ENCODE data around the gene KRTAP2-2. TPM values are rescaled to one million over a fixed set of nuclear protein-coding genes. Genes with fewer than 3 reads are reported as not detected.
"Not testable (repeated sequence)": the region's sequence is repeated elsewhere in the genome, so short reads cannot be mapped to it uniquely, and the experiment has no call there.

The KRTAP2-2 gene
- total and polyA plus RNA-seq, 2 of the 13 experiments (the other 11 are each of a cell fraction or from before 2014, with no cell fraction given) = not detected

GRCh38 chr17:41057547-41057946 is 2.5 kb upstream of the KRTAP2-2 start:
- Histone ChIP-seq H3K36me3 (replicated peaks in 1 of 2; ENCODE audit: control insufficient read depth in 1 of 2, insufficient read depth in 2 of 2, low read length in 2 of 2) (no peaks in the 10 kb centered on the region), H3K27ac (ENCODE audit: extremely low read length, insufficient read depth, low read length) (no peak overlapping the region), H3K4me3 (replicated peaks in 1 of 3; ENCODE audit: insufficient read depth in 1 of 3, low read depth in 2 of 3, low read length in 3 of 3) (no peak overlapping the region), H3K9ac (ENCODE audit: insufficient read depth, low read depth, low read length) (no peak overlapping the region), H3K79me2 (ENCODE audit: insufficient read depth, low read length) (no peaks in the 10 kb centered on the region), H3K4me2 (ENCODE audit: low read depth, low read length) (no peak overlapping the region), H3K27me3 (ENCODE audit: control insufficient read depth in 1 of 2, insufficient read depth in 2 of 2, low read length in 2 of 2) (no peaks in the 10 kb centered on the region), H4K20me1 (ENCODE audit: insufficient read depth, low read length) (no peaks in the 10 kb centered on the region), H3K4me1 (ENCODE audit: insufficient read depth, low read length) (peaks cover 44% of the 10 kb centered on the region), H2AFZ (ENCODE audit: low read length) (no peak overlapping the region), H3K9me3 (ENCODE audit: low read length) (no peaks in the 10 kb centered on the region)
- 100% methylated on average over 1 of the region's 1 CpG for WGBS (ENCODE audit: low lambda C conversion rate)
- CTCF ChIA-PET (ENCODE audit: low intra/inter-chr PET ratio, low total read pairs) = no interaction called here
- in situ Hi-C loops (cut with HindIII; ENCODE audit: extremely low pct_ligation_motif_present, low pct_unique_long_range_greater_than_20kb) = loop anchor here (5.0 to 10.0 kb wide), 2 partner anchors 50 to 103 kb away; partner anchors contain the start of gene KRTAP3-1
- TF ChIP-seq ZNF329 (CRISPR knock-in tag; IDR thresholded peaks at IDR 0.05; ENCODE audit: low read depth) (no peak), HMG20A (CRISPR knock-in tag; IDR thresholded peaks at IDR 0.05; ENCODE audit: borderline replicate concordance) (peak; percentile 15; the same call in 1 of the 2 replicates)
- ATAC-seq (no peak), DNase-seq (ENCODE audit: low spot score) (no peak), FAIRE-seq (no peak)
- POLR2A ChIA-PET = no interaction called here
- intact Hi-C loops (cut with micrococcal nuclease; ENCODE audit: unreplicated experiment) = no loop called here
- no TSS peak for BruUV-seq (replicated peaks)

DNA sequence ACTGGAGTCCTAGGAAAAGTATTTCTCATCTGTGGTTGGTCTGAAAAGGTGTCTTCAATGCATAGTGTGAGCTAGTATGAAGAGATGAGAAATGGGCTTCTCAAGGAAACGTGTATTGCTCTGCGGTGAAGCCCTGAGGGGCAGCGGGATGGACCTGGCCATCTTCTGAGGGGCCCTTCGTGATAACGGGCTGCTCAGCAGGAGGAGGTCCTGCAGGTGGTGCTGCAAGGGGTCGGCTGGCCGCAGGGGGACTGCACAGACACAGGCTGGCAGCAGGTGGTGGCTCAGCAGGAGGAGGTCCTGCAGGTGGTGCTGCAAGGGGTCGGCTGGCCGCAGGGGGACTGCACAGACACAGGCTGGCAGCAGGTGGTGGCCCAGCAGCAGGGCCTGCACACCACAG is 474 bp downstream of the KRTAP2-2 start:
- H3K79me2 ChIP-seq (ENCODE audit: insufficient read depth, low read length); H3K4me2 ChIP-seq (ENCODE audit: low read depth, low read length); H3K9me3 ChIP-seq (ENCODE audit: low read length); BruUV-seq (replicated peaks); H3K9ac ChIP-seq (ENCODE audit: insufficient read depth, low read depth, low read length); H2AFZ ChIP-seq (ENCODE audit: low read length); H3K4me3 ChIP-seq (replicated peaks in 1 of 3; ENCODE audit: insufficient read depth in 1 of 3, low read depth in 2 of 3, low read length in 3 of 3); H3K36me3 ChIP-seq (replicated peaks in 1 of 2; ENCODE audit: control insufficient read depth in 1 of 2, insufficient read depth in 2 of 2, low read length in 2 of 2); H3K27ac ChIP-seq (ENCODE audit: extremely low read length, insufficient read depth, low read length); FAIRE-seq; intact Hi-C loops (cut with micrococcal nuclease; ENCODE audit: unreplicated experiment); DNase-seq (ENCODE audit: low spot score); CTCF ChIA-PET (ENCODE audit: low intra/inter-chr PET ratio, low total read pairs); POLR2A ChIA-PET; H3K27me3 ChIP-seq (ENCODE audit: control insufficient read depth in 1 of 2, insufficient read depth in 2 of 2, low read length in 2 of 2); ATAC-seq; H4K20me1 ChIP-seq (ENCODE audit: insufficient read depth, low read length): not testable (repeated sequence)
- H3K4me1 ChIP-seq (ENCODE audit: insufficient read depth, low read length) = peaks cover 18% of the 10 kb centered on the region
- 88% methylated on average over 7 of the region's 9 CpGs for WGBS (ENCODE audit: low lambda C conversion rate)
- in situ Hi-C loops (cut with HindIII; ENCODE audit: extremely low pct_ligation_motif_present, low pct_unique_long_range_greater_than_20kb) = loop anchor here (10.0 kb wide), 1 partner anchor 100 kb away; no protein-coding TSS in a partner anchor

- H3K9ac ChIP-seq (ENCODE audit: insufficient read depth, low read depth, low read length) = no peak overlapping the region
- ATAC-seq (no peak), FAIRE-seq (no peak), DNase-seq (ENCODE audit: low spot score) (no peak)
- ChIA-PET POLR2A (no interaction called here), CTCF (ENCODE audit: low intra/inter-chr PET ratio, low total read pairs) (no interaction called here)
- no peak overlapping the region for H3K27ac ChIP-seq (ENCODE audit: extremely low read length, insufficient read depth, low read length)
- WGBS (ENCODE audit: low lambda C conversion rate) = 95% methylated on average over 4 of the region's 4 CpGs
- in situ Hi-C loops (cut with HindIII; ENCODE audit: extremely low pct_ligation_motif_present, low pct_unique_long_range_greater_than_20kb) = loop anchor here (10.0 kb wide), 1 partner anchor 99 kb away; no protein-coding TSS in a partner anchor
- no peak overlapping the region for H3K4me3 ChIP-seq (replicated peaks in 1 of 3; ENCODE audit: insufficient read depth in 1 of 3, low read depth in 2 of 3, low read length in 3 of 3)
- peaks cover 15% of the 10 kb centered on the region for H3K4me1 ChIP-seq (ENCODE audit: insufficient read depth, low read length)
- H3K9me3 ChIP-seq (ENCODE audit: low read length) = no peaks in the 10 kb centered on the region
- no peak overlapping the region for H2AFZ ChIP-seq (ENCODE audit: low read length)
- no peak overlapping the region for H3K4me2 ChIP-seq (ENCODE audit: low read depth, low read length)
- no peaks in the 10 kb centered on the region for H3K27me3 ChIP-seq (ENCODE audit: control insufficient read depth in 1 of 2, insufficient read depth in 2 of 2, low read length in 2 of 2)
- BruUV-seq (replicated peaks) = no TSS peak
- no peaks in the 10 kb centered on the region for H3K79me2 ChIP-seq (ENCODE audit: insufficient read depth, low read length)
- intact Hi-C loops (cut with micrococcal nuclease; ENCODE audit: unreplicated experiment) = no loop called here
- no peaks in the 10 kb centered on the region for H3K36me3 ChIP-seq (replicated peaks in 1 of 2; ENCODE audit: control insufficient read depth in 1 of 2, insufficient read depth in 2 of 2, low read length in 2 of 2)
- H4K20me1 ChIP-seq (ENCODE audit: insufficient read depth, low read length) = no peaks in the 10 kb centered on the region
- TF ChIP-seq KDM6A (CRISPR knock-in tag; IDR thresholded peaks at IDR 0.05; ENCODE audit: low read depth) = no peak
- TF ChIP-seq ZNF891 (CRISPR knock-in tag; IDR thresholded peaks at IDR 0.05) = no peak
- TF ChIP-seq PHF21A (CRISPR knock-in tag; IDR thresholded peaks at IDR 0.05) = no peak
- TF ChIP-seq, protein P1, sequence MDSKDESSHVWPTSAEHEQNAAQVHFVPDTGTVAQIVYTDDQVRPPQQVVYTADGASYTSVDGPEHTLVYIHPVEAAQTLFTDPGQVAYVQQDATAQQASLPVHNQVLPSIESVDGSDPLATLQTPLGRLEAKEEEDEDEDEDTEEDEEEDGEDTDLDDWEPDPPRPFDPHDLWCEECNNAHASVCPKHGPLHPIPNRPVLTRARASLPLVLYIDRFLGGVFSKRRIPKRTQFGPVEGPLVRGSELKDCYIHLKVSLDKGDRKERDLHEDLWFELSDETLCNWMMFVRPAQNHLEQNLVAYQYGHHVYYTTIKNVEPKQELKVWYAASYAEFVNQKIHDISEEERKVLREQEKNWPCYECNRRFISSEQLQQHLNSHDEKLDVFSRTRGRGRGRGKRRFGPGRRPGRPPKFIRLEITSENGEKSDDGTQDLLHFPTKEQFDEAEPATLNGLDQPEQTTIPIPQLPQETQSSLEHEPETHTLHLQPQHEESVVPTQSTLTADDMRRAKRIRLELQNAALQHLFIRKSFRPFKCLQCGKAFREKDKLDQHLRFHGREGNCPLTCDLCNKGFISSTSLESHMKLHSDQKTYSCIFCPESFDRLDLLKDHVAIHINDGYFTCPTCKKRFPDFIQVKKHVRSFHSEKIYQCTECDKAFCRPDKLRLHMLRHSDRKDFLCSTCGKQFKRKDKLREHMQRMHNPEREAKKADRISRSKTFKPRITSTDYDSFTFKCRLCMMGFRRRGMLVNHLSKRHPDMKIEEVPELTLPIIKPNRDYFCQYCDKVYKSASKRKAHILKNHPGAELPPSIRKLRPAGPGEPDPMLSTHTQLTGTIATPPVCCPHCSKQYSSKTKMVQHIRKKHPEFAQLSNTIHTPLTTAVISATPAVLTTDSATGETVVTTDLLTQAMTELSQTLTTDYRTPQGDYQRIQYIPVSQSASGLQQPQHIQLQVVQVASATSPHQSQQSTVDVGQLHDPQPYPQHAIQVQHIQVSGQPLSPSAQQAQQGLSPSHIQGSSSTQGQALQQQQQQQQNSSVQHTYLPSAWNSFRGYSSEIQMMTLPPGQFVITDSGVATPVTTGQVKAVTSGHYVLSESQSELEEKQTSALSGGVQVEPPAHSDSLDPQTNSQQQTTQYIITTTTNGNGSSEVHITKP (CRISPR knock-in tag; IDR thresholded peaks at IDR 0.05; ENCODE audit: low read depth) = no peak
- TF ChIP-seq GATA4 (IDR thresholded peaks at IDR 0.05; ENCODE audit: borderline replicate concordance, low read depth) = no peak
- TF ChIP-seq IRF2 (CRISPR knock-in tag; IDR thresholded peaks at IDR 0.05) = no peak
- no peak for TF ChIP-seq ZNF260 (CRISPR knock-in tag; IDR thresholded peaks at IDR 0.05; ENCODE audit: borderline replicate concordance, low read depth)
- TF ChIP-seq MTA3 (CRISPR knock-in tag; IDR thresholded peaks at IDR 0.05) = no peak
Measured at GRCh38 chr17:41054025-41054424, 1.0 kb downstream of the KRTAP2-2 start.

Data from HepG2 (cell line).